GM20431 (cell line): ENCODE measurements around the gene PCSK2.

Experiments used
- in situ Hi-C: fragments of 300-500 bp; cut with MseI, MboI; formaldehyde crosslinking; loops from one replicate; pipeline ENCODE4 v1.15.0; 2020; ENCODE audit warnings: low sequenced_read_pairs; ENCODE audit not compliant: unreplicated experiment

Gene PCSK2

GRCh38 chr20:17499041-17499440, 272.2 kb downstream of the PCSK2 start:
- in situ Hi-C loops, result no loop called here

- in situ Hi-C loops, result no loop called here
Measured at GRCh38 chr20:17500271-17500670, 273.4 kb downstream of the PCSK2 start.

GRCh38 chr20:17500826-17501225, 274.0 kb downstream of the PCSK2 start:
- in situ Hi-C loops, result no loop called here

- in situ Hi-C loops, result no loop called here
Measured at GRCh38 chr20:17501701-17502100, 274.9 kb downstream of the PCSK2 start.

GRCh38 chr20:17502105-17502504, 275.3 kb downstream of the PCSK2 start:
- in situ Hi-C loops, result no loop called here

GRCh38 chr20:17503301-17504065, 276.6 kb downstream of the PCSK2 start:
- in situ Hi-C loops, result no loop called here

GRCh38 chr20:17504066-17504897, 277.4 kb downstream of the PCSK2 start:
- in situ Hi-C loops, result no loop called here

- in situ Hi-C loops, result no loop called here
Measured at GRCh38 chr20:17504898-17505635, 278.2 kb downstream of the PCSK2 start.

GRCh38 chr20:17505636-17506517, 279.0 kb downstream of the PCSK2 start:
- in situ Hi-C loops, result no loop called here

GRCh38 chr20:17507032-17507431, 280.2 kb downstream of the PCSK2 start:
- in situ Hi-C loops, result no loop called here

GRCh38 chr20:17507531-17507930, 280.7 kb downstream of the PCSK2 start:
- in situ Hi-C loops, result no loop called here

- in situ Hi-C loops, result no loop called here
Measured at GRCh38 chr20:17508756-17509155, 281.9 kb downstream of the PCSK2 start.

GRCh38 chr20:17510548-17510947, 283.7 kb downstream of the PCSK2 start:
- in situ Hi-C loops, result no loop called here

GRCh38 chr20:17511401-17511800, 284.6 kb downstream of the PCSK2 start:
- in situ Hi-C loops, result no loop called here

GRCh38 chr20:17513939-17514338, 287.1 kb downstream of the PCSK2 start:
- in situ Hi-C loops, result no loop called here

GRCh38 chr20:17515053-17515452, 288.2 kb downstream of the PCSK2 start:
- in situ Hi-C loops, result no loop called here

GRCh38 chr20:17518339-17519052, 291.7 kb downstream of the PCSK2 start:
- in situ Hi-C loops, result no loop called here

GRCh38 chr20:17519606-17520285, 292.9 kb downstream of the PCSK2 start:
- in situ Hi-C loops, result no loop called here

- in situ Hi-C loops, result no loop called here
Measured at GRCh38 chr20:17520583-17520982, 293.7 kb downstream of the PCSK2 start.
